GM10847 (cell line): Measurements from ENCODE around the gene IFNA10.
"Not testable (repeated sequence)": the region's sequence is repeated elsewhere in the genome, so short reads cannot be mapped to it uniquely, and the experiment has no call there.

Experiments used
- POLR2A ChIP-seq: IDR thresholded peaks from 2 replicates; pipeline ENCODE4 v1.6.1; 2011; ENCODE audit not compliant: insufficient read length; ENCODE audit errors: extremely low read depth

Gene IFNA10

GRCh38 chr9:21174671-21175070 lies 32.3 kb downstream of the IFNA10 start:
- TF ChIP-seq POLR2A = no peak

- TF ChIP-seq POLR2A = no peak
Measured at GRCh38 chr9:21172156-21172555, 34.8 kb downstream of the IFNA10 start.

GRCh38 chr9:21171351-21171750 lies 35.6 kb downstream of the IFNA10 start:
- no peak for TF ChIP-seq POLR2A

GRCh38 chr9:21166560-21166959 lies 40.4 kb downstream of the IFNA10 start, which contains the start of gene IFNA21:
Gene IFNA21 (minus strand): TSS chr9:21166660. CDS start chr9:21166612, 48 bp downstream.
- TF ChIP-seq POLR2A = not testable (repeated sequence)

GRCh38 chr9:21165516-21165915 lies 41.4 kb downstream of the IFNA10 start:
- no peak for TF ChIP-seq POLR2A

GRCh38 chr9:21160178-21160577 lies 46.8 kb downstream of the IFNA10 start:
- no peak for TF ChIP-seq POLR2A
